HG02884 (cell line): ENCODE measurements around the gene MRPS24.
"Not testable (repeated sequence)": the region's sequence is repeated elsewhere in the genome, so short reads cannot be mapped to it uniquely, and the experiment has no call there.

Experiments used
- ATAC-seq: cut with Tn5 transposase; IDR thresholded peaks from one replicate; pipeline ENCODE4 v1.9.1; 2021; ENCODE audit warnings: mild to moderate bottlenecking, moderate library complexity; ENCODE audit not compliant: unreplicated experiment

The MRPS24 gene

DNA sequence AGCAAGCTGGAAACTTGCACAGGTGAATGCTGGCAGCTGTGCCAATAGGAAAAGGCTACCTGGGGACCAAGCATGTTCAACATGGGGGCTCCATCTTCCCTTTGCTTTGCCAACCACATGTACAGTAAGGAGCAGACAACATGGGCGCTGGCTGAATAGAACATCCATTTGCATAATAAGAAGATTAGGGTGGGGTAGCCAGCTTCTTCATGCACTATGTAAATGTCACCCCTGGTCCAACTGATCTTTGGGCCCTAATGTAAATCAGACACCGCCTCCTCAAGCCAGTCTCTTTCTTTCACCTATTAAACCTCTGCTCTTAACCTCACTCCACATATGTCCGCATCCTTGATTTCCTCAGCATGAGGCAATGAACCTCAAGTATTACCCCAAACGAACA lies 26.0 kb downstream of the MRPS24 start:
- ATAC-seq, result no peak

GRCh38 chr7:43838201-43838658 lies 31.1 kb downstream of the MRPS24 start:
- ATAC-seq, result no peak

DNA sequence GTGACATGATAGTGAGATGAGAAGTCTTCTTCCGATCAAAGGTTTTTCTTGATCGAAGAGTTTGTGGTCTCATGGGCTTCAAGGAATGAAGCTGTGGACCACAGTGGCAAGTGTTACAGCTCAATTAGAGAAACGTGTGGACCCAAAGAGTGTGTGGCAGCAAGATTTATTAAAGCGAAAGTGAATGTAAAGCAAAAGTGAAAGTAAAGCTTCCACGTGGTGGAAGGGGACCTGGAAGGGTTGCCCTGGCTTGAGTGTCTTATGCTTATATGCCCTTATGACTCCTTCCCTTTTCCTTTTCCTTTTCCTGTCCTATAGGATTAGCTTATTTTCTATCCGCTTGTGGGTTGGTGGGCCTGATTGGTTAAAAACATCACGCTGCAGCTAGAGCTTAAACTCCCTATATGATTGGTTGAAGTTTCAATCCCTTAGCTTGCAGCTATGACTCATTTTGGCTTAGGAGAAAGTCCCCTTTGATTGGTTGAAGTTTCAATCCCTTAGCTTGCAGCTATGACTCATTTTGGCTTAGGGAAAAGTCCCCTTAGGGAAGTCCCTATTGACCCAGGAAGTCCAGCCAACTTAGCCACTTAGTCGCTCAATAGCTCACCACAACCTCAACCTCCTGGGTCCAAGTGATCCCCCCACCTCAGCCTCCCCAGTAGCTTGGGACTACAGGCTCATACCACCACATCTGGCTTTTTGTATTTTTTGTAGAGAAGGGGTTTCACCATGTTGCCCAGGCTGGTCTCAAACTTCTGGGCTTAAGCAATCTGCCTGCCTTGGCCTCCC lies 34.7 kb downstream of the MRPS24 start:
- peak; percentile 52 for ATAC-seq

DNA sequence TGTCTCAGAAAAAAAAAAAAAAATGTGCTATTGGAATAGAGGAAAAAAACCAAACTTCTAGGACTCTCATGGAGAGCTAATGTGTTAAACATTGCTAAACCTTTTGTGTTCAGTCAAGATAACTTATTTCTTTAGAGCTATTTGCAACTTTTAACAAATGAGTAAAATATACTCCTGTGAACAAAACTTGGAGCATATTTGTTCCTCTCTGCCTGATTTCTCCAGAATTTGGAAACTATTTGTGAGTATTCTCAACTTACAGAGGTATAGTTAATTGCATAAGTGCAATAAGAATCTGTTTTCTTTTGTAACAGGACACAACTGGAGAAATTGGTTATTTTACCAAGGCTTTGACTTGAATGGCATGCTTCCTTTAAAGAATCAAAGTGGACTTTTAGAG lies 38.4 kb downstream of the MRPS24 start:
- not testable (repeated sequence) for ATAC-seq

- no peak for ATAC-seq
Measured at GRCh38 chr7:43825391-43825808, 43.9 kb downstream of the MRPS24 start.

GRCh38 chr7:43824963-43825362 lies 44.4 kb downstream of the MRPS24 start:
- no peak for ATAC-seq

GRCh38 chr7:43824513-43824912 lies 44.8 kb downstream of the MRPS24 start:
- ATAC-seq, result not testable (repeated sequence)

GRCh38 chr7:43823941-43824340 lies 45.4 kb downstream of the MRPS24 start:
- ATAC-seq, result no peak

DNA sequence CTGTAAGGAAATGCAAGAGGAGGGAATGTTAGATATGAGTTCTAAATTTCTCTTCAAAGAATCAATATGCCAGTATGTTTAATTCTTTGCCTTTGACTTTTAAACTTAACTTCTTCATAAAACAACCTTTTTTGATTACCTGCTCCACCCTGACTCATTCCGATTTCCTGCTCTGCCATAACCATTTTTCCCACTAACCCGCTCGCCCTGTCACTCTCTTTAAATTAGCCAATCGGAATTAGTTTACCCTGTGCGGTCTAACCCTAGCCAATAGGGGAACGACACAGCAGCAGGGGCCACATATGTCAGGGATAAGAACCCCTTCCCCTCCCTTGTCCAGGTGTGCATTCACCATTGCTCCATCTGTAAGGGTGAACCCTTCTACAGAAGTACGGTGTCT lies 45.9 kb downstream of the MRPS24 start:
- not testable (repeated sequence) for ATAC-seq
